H1 (cell line): ENCODE data around the gene BCL11A. TPM values are rescaled to one million over a fixed set of nuclear protein-coding genes. Genes with fewer than 3 reads are reported as not detected.

ENCODE experiments used
- CBX5 ChIP-seq: fragments of 300-800, 300-1000 bp; sonication (generic); IDR thresholded peaks from 2 replicates; pipeline ENCODE4 v1.7.1; 2016; ENCODE audit warnings: antibody characterized with exemption, low read length, low read depth
- CEBPB ChIP-seq: IDR thresholded peaks from 2 replicates; pipeline ENCODE4 v1.6.1; 2012; ENCODE audit warnings: low read depth, low read length
- HDAC2 ChIP-seq, 2 experiments: fragments of 300-600 bp in 1 of 2; sonication (generic) in 1 of 2; IDR thresholded peaks; 2 replicates each; pipeline ENCODE4 v1.6.1; 2011 to 2012; ENCODE audit warnings: low read depth in 2 of 2, low read length in 2 of 2, mild to moderate bottlenecking in 2 of 2, moderate library complexity in 2 of 2, borderline replicate concordance in 1 of 2, inconsistent platforms in 1 of 2
- RFX5 ChIP-seq: IDR thresholded peaks from 2 replicates; pipeline ENCODE4 v1.6.1; 2011; ENCODE audit warnings: low read depth, low read length, improper control_type of control experiment, borderline replicate concordance
- RXRA ChIP-seq: IDR thresholded peaks from 2 replicates; pipeline ENCODE4 v1.6.1; 2011; ENCODE audit warnings: low read depth, mild to moderate bottlenecking, low read length, moderate library complexity; ENCODE audit not compliant: insufficient read depth
- SP2 ChIP-seq: IDR thresholded peaks from 2 replicates; pipeline ENCODE4 v1.6.1; 2012; ENCODE audit warnings: mild to moderate bottlenecking, low read length, inconsistent platforms
- polyA plus RNA-seq, 7 experiments: library from polyadenylated mRNA; depleted of rRNA in 3 of 7; stranded (reverse) in 5 of 7; unstranded in 2 of 7; fragments of >200 nt in 5 of 7; fragments of 200-250 nt in 2 of 7; gene quantifications; 1 replicate in 5 of 7; 2 replicates in 1 of 7; 4 replicates in 1 of 7; pipeline versions ENCODE4 v1.2.1 to v1.2.3, GENCODE V29; 2011 to 2013; ENCODE audit warnings: missing spikeins in 2 of 7, mixed read lengths in 2 of 7
- total RNA-seq: library from RNA; stranded (reverse); fragmentation: NEBNext Ultra II Directional; extraction: Animal tissue kit (Norgen Biotek cat#: 25700); gene quantifications from 2 replicates; pipeline ENCODE4 v1.2.1, GENCODE V29; 2021
- TF ChIP-seq, protein P1 (sequence below): IDR thresholded peaks from 2 replicates; pipeline ENCODE4 v1.6.1; 2012; ENCODE audit warnings: inconsistent platforms

Gene BCL11A
- total and polyA plus RNA-seq, 2 of the 8 experiments (the other 6 are each of a cell fraction or from before 2014, with no cell fraction given) = 11.9 to 59.3 TPM

- TF ChIP-seq HDAC2 (IDR thresholded peaks at IDR 0.05; ENCODE audit: borderline replicate concordance in 1 of 2, low read depth in 2 of 2, low read length in 2 of 2) (no peak), CEBPB (no peak), CBX5 (no peak), RXRA (no peak), SP2 (no peak), RFX5 (no peak)
- TF ChIP-seq, protein P1, sequence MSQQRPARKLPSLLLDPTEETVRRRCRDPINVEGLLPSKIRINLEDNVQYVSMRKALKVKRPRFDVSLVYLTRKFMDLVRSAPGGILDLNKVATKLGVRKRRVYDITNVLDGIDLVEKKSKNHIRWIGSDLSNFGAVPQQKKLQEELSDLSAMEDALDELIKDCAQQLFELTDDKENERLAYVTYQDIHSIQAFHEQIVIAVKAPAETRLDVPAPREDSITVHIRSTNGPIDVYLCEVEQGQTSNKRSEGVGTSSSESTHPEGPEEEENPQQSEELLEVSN = no peak
Observed at GRCh38 chr2:60597346-60597745, 43.9 kb upstream of the BCL11A start (continued).
